Measurements from ENCODE around the gene XRCC4.

The XRCC4 gene

GRCh38 chr5:83360573-83360972, 283.2 kb downstream of the XRCC4 start:
- no peak for DNase-seq

GRCh38 chr5:83362526-83362925, 285.2 kb downstream of the XRCC4 start:
- DNase-seq, result no peak

GRCh38 chr5:83363111-83363885, 286.0 kb downstream of the XRCC4 start:
- DNase-seq, result no peak

GRCh38 chr5:83363886-83364275, 286.5 kb downstream of the XRCC4 start:
- no peak for DNase-seq

- no peak for DNase-seq
Observed at GRCh38 chr5:83364312-83365299, 287.3 kb downstream of the XRCC4 start.

- DNase-seq, result no peak
Observed at GRCh38 chr5:83368319-83368718, 291.0 kb downstream of the XRCC4 start.

GRCh38 chr5:83368835-83369234, 291.5 kb downstream of the XRCC4 start:
- DNase-seq, result no peak

- no peak for DNase-seq
Observed at GRCh38 chr5:83370957-83371356, 293.6 kb downstream of the XRCC4 start.

GRCh38 chr5:83371726-83372125, 294.4 kb downstream of the XRCC4 start:
- no peak for DNase-seq

- no peak for DNase-seq
Observed at GRCh38 chr5:83374547-83374946, 297.2 kb downstream of the XRCC4 start.

GRCh38 chr5:83375049-83375745, 297.9 kb downstream of the XRCC4 start:
- DNase-seq, result no peak

- no peak for DNase-seq
Observed at GRCh38 chr5:83376461-83376860, 299.1 kb downstream of the XRCC4 start.

- DNase-seq, result no peak
Observed at GRCh38 chr5:83377131-83377865, 300.0 kb downstream of the XRCC4 start.

GRCh38 chr5:83378624-83379289, 301.4 kb downstream of the XRCC4 start:
- DNase-seq, result no peak

- no peak for DNase-seq
Observed at GRCh38 chr5:83385812-83386211, 308.5 kb downstream of the XRCC4 start.

- DNase-seq, result no peak
Observed at GRCh38 chr5:83387041-83387440, 309.7 kb downstream of the XRCC4 start.

GRCh38 chr5:83388608-83389007, 311.3 kb downstream of the XRCC4 start:
- no peak for DNase-seq

GRCh38 chr5:83392766-83393503, 315.6 kb downstream of the XRCC4 start:
- DNase-seq, result no peak

GRCh38 chr5:83393504-83393866, 316.1 kb downstream of the XRCC4 start:
- no peak for DNase-seq

- DNase-seq, result no peak
Observed at GRCh38 chr5:83394190-83394589, 316.8 kb downstream of the XRCC4 start.

GRCh38 chr5:83396662-83397061, 319.3 kb downstream of the XRCC4 start:
- no peak for DNase-seq
